A549 treated with RU486 at 1 μM for 4 hours (cell line): ENCODE data around the gene PPP1R1B. TPM values are rescaled to one million over a fixed set of nuclear protein-coding genes. Genes with fewer than 3 reads are reported as not detected.

Experiments used
- total RNA-seq: library from RNA; stranded (reverse); fragments of 200-300 nt; extraction: Qiagen RNA extraction; gene quantifications from 5 replicates; pipeline ENCODE4 v1.2.3, GENCODE V29; 2022; ENCODE audit warnings: low read depth

PPP1R1B gene
- total RNA-seq, result 0.13 TPM in 1 of 5 replicates, not detected in the others

GRCh38 chr17:39626171-39627046 is at the start of gene PPP1R1B:
TSS of gene PPP1R1B (plus strand) at chr17:39626952. CDS start at chr17:39627393, 441 bp downstream.

DNA sequence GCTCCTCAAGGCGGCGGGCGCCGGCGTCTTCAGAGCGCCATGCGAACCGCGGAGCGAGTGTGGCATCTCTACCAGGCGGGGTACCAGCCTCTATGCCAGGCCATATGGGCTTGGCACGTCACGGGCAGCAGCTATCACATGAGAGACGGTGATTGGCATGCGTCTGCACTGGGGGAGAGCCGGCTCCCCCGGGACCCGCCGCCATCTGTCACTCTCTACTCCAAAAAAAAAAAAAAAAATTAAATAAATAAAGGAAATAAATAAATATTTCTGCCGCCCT is 19.0 kb upstream of the PPP1R1B start, which contains the start of gene NEUROD2:
TSS of gene NEUROD2 (minus strand) at position 70 of the 280 bp plus-strand sequence. CDS start 1,321 bp downstream, outside the sequence.

DNA sequence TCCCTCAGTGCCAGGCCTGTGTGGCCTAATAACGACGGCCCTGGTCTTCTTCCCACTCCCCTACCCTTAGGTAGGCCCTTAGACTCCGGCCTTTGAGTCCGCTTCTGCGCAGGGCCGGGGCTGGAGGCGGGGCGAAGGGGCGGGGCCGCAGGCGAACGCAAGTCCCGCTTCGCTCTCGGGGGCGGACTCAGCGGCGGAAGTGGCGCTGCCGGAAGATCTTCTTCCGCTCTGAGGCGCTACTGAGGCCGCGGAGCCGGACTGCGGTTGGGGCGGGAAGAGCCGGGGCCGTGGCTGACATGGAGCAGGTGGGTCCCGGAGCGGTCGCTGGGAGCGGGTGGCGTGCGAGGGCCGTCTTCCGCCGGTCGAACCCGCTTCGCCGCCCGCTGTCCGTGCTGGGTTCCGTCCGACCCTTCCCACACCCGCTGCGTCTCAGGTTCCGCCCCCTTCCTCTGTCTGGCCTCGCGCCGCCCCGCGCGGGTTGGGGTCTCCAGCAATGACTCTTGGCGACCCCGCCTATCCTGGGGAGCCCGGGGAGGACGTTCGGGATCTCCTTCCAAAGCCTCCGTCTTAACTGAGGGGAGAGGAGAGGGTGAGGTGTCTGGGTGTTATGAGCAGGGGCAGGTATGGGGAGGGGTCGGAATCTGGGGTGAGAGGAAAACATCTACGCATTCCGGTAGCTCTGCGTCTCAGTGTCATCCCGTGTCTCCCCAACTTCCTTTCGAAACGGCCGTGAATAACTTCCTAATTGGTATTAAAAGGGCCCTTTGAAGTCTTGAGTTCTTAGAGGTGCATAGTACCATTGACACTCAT is 10.4 kb downstream of the PPP1R1B start, which contains the start of gene STARD3:
TSS of gene STARD3 (plus strand) at position 218 of the 810 bp plus-strand sequence. CDS start 16,388 bp downstream, outside the sequence.

DNA sequence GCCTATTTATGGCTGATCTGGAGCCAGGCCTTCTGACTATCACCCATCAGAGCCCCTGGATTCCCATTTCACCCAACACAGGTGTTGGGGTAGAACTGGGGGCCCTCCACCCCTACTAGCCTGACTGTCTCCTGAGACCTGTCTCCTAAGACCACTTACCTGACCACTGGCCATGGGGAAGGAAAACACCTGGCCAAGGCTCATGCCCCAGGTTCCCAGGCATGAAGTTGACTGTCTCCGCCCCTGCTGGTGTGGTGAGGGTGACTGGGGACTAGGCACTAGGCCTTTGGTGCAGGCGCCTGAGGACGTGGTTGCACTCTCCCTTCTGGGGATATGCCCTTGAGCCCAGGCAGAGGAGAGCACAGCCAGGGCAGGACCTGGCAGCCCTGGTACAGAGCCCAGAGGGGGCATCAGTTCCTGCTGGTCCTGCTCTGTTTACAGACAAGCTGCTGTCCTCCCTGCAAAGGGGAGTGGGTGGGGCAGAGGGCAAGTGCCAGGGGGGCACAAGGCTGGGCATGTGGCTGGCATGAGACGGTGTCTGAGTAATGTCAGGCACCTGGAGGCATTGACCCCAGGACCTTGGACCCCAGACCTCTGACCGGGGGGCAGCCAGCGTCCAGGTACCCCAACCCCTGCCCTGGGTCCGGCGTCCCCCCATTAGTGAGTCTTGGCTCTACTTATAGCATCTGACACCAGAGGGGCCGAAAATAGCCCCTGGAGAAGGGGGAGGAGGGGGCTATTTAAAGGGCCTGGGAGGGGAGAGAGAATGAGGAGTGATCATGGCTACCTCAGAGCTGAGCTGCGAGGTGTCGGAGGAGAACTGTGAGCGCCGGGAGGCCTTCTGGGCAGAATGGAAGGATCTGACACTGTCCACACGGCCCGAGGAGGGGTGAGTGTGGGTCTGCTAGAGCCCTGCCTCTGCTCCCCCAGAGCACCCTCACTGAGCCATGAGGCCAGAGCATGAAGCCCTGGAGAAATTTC is 38.1 kb downstream of the PPP1R1B start, which contains the start of gene TCAP:
TSS of gene TCAP (plus strand) at position 769 of the 981 bp plus-strand sequence. CDS start at position 780, 11 bp downstream.

DNA sequence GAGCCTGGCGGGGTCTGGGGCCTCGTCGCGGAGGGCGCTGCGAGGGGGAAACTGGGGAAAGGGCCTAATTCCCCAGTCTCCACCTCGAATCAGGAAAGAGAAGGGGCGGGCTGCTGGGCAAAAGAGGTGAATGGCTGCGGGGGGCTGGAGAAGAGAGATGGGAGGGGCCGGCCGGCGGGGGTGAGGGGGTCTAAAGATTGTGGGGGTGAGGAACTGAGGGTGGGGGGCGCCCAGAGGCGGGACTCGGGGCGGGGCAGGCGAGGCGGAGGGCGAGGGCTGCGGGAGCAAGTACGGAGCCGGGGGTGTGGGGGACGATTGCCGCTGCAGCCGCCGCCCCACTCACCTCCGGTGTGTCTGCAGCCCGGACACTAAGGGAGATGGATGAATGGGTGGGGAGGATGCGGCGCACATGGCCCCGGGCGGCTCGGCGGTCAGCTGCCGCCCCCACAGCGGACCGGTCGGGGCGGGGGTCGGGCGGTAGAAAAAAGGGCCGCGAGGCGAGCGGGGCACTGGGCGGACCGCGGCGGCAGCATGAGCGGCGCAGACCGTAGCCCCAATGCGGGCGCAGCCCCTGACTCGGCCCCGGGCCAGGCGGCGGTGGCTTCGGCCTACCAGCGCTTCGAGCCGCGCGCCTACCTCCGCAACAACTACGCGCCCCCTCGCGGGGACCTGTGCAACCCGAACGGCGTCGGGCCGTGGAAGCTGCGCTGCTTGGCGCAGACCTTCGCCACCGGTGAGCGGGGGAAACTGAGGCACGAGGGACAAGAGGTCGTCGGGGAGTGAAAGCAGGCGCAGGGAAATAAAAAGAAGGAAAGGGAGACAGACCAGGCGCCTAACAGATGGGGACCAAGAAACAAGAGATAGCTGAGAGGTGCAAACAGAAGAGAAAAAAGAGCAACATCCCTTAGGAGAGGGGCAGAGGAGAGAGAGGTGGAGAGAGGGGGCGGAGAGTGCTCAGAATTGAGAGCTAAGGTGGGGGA is 41.5 kb downstream of the PPP1R1B start, which contains the start of gene PNMT:
TSS of gene PNMT (plus strand) at position 509 of the 980 bp plus-strand sequence. CDS start at position 532, 23 bp downstream.

Other genes starting within 250 kb of the PPP1R1B start
- 6.3 to 8.6 TPM (median 8.1 TPM) in 5 replicates for gene FBXL20, start 225.3 kb upstream of the PPP1R1B start, total RNA-seq
- gene MED1, start 175.7 kb upstream of the PPP1R1B start, total RNA-seq, result 24.9 to 34.8 TPM (median 32.9 TPM) in 5 replicates
- 29.3 to 38.4 TPM (median 36.1 TPM) in 5 replicates for gene CDK12, start 165.5 kb upstream of the PPP1R1B start, total RNA-seq
- not detected in 5 replicates for gene NEUROD2, start 19.0 kb upstream of the PPP1R1B start, total RNA-seq
- gene STARD3, start 10.2 kb downstream of the PPP1R1B start, total RNA-seq, result 40.5 to 62.3 TPM (median 55.7 TPM) in 5 replicates
- gene TCAP, start 38.4 kb downstream of the PPP1R1B start, total RNA-seq, result 0.54 to 1.0 TPM (median 0.92 TPM) in 5 replicates
- not detected in 5 replicates for gene PNMT, start 41.5 kb downstream of the PPP1R1B start, total RNA-seq
- 6.4 to 8.5 TPM (median 8.1 TPM) in 5 replicates for gene PGAP3, start 61.1 kb downstream of the PPP1R1B start, total RNA-seq
- 27.5 to 36.2 TPM (median 30.1 TPM) in 5 replicates for gene ERBB2, start 73.1 kb downstream of the PPP1R1B start, total RNA-seq
- 90.7 to 109 TPM (median 94.1 TPM) in 5 replicates for gene MIEN1, start 103.6 kb downstream of the PPP1R1B start, total RNA-seq
- gene GRB7, start 111.0 kb downstream of the PPP1R1B start, total RNA-seq, result 2.8 to 7.3 TPM (median 4.8 TPM) in 5 replicates
- not detected in 5 replicates for gene IKZF3, start 237.4 kb downstream of the PPP1R1B start, total RNA-seq
- not detected in 5 replicates for gene ZPBP2, start 241.2 kb downstream of the PPP1R1B start, total RNA-seq